D721Med (cell line): ENCODE measurements around the gene ATP10A.

Source experiments
- DNase-seq: peaks from one replicate; pipeline ENCODE4 v3.0.0; 2011; ENCODE audit warnings: low spot score; ENCODE audit not compliant: insufficient read length
- FAIRE-seq: peaks from 2 replicates; lab custom pipeline; 2011; peaks lifted over from hg19 to GRCh38; lab: Jason Lieb, UNC
- CTCF ChIP-seq: IDR thresholded peaks from 2 replicates; pipeline ENCODE4 v1.5.1; 2012; ENCODE audit warnings: mild to moderate bottlenecking, control low read depth; ENCODE audit not compliant: insufficient read depth; ENCODE audit errors: missing control alignments

Gene ATP10A

DNA sequence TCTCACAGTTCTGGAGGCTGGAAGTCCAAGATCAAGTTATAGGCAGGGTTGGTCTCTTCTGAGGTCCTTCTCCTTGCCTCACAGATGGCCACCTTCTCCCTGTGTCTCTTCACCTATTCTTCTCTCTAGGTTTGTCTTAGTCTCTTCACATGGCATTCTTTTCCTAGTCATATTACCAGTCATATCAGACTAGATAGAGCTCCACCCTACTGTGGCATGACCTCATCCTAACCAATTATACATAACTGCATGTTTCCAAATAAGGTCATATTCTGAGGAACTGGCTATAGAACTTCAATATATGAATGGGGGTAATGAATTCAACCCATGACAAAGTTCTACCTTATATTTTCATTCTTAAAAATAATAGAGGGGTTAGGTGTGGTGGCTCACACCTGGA lies 227.9 kb downstream of the ATP10A start:
- no peak for DNase-seq
- TF ChIP-seq CTCF: no peak
- FAIRE-seq: no peak

DNA sequence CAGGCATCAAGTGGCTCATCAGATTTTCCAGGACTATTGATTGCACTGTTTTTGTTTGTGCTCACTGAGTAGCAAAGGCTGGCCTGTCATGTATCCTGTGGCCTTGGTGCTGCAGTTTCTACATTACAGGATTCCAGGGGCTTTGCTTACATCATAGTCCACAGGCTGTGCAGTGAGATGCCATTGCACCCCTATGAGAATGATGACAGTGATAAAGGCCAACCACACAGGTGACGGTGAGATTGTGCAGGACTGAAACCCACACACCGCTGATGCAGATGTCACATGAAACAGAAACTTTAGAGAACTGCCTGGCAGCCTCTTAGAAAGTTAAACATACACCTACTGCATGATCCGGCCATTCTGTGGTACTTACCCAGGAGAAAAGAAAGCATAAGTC lies 229.3 kb downstream of the ATP10A start:
- no peak for FAIRE-seq

DNA sequence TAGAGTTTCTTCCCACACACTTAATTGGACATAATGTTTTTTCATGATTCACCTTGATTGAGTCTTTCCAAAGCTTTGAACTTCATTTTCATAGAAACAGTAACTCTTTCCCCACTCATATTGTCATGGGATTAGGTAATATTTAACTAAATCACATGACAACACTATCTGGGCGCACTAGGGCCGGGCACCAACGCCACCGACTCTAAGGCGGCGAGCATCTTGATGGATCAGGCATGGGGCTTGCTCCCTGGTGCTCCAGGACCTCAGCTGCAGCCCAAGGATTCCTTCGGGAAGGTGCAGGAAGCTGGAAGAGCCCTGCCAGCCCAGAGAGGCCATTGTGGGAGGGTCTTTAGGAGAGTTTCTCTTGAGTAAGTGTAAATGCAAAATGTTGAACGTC lies 231.2 kb downstream of the ATP10A start:
- TF ChIP-seq CTCF: no peak
- FAIRE-seq (no peak), DNase-seq (no peak)

More for the DNA sequence above, 229.3 kb downstream of the ATP10A start:
- TF ChIP-seq CTCF: no peak
- DNase-seq: no peak
